ENCODE data around the gene RASSF5. TPM values are rescaled to one million over a fixed set of nuclear protein-coding genes. Genes with fewer than 3 reads are reported as not detected.

RASSF5 gene
- total and polyA plus RNA-seq, 10 of the 15 experiments (the other 5 are each of a cell fraction or from before 2014, with no cell fraction given): 14.0 to 89.6 (median 68.9) TPM

DNA sequence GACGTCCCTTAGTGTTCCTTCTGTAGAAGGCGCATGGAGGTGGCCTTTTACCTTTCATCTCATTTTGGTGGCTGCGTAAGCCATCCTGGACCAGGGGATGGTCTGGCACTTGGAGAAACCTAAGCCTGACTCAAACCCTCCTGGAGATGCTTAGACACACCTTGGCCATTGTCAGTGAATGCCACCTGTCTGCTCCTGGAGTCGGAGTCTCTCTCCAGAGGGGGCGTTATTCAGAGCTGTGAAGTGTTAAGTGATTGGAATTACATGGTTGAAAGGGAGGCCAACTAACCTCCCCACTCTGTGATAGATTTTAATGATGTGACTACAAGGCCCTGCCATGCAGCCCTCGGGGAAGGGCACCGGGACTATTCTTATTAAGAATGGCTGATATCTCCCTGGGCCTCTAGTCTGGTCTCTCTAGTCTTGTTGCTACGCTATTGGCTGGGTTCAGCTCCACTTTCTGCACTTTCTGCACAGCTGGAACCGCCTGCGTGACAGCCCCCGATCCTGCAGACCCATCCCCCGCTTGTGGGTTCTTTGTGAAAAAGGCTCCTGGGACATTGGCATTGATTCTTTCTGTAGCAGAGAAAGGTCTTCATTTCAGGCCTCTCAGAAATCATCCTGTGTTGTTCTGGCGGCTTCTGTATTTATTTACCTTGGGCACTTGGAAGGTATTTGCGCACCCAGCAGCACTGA, 4.2 kb downstream of the RASSF5 start:
- Histone ChIP-seq H3K4me3 (no peak overlapping the region), H3K79me2 (ENCODE audit: control insufficient read depth, insufficient read depth, low read length) (no peaks in the 10 kb centered on the region), H3K9me3 (replicated peaks; ENCODE audit: control insufficient read depth, insufficient read depth, low read length) (no peaks in the 10 kb centered on the region), H3K4me2 (ENCODE audit: control insufficient read depth, insufficient read depth) (no peak overlapping the region), H2AFZ (ENCODE audit: control insufficient read depth, low read depth, low read length) (no peak overlapping the region), H3K27me3 (replicated peaks in 1 of 2; ENCODE audit: control insufficient read depth in 2 of 2, insufficient read depth in 2 of 2, low read length in 1 of 2) (no peaks in the 10 kb centered on the region), H3K9ac (ENCODE audit: control insufficient read depth, insufficient read depth, low read length) (no peak overlapping the region), H3K27ac (ENCODE audit: control insufficient read depth, insufficient read depth) (no peak overlapping the region), H3K4me1 (ENCODE audit: control insufficient read depth, insufficient read depth, low read length) (peaks cover 11% of the 10 kb centered on the region; the same call in 1 of the 2 replicates), H3K36me3 (ENCODE audit: control insufficient read depth in 2 of 2, insufficient read depth in 2 of 2, low read length in 1 of 2) (no peaks in the 10 kb centered on the region), H4K20me1 (ENCODE audit: control insufficient read depth, insufficient read depth) (no peaks in the 10 kb centered on the region)
- POLR2A ChIA-PET: interaction anchor here (0.5 to 1.4 kb wide), 2 partner anchors 16 to 1433 kb away, joined by 3 to 5 read pairs; no protein-coding TSS in a partner anchor
- intact Hi-C loops (cut with micrococcal nuclease; ENCODE audit: unreplicated experiment) (no loop called here), in situ Hi-C loops (cut with MboI) (no loop called here)
- CTCF ChIA-PET: interaction anchor here (2.1 kb wide), 1 partner anchor 34 kb away, joined by 11 read pairs; no protein-coding TSS in a partner anchor
- RAD21 ChIA-PET (ENCODE audit: unreplicated experiment): interaction anchor here (0.5 to 0.9 kb wide), 2 partner anchors 8 to 72 kb away, joined by 3 read pairs; no protein-coding TSS in a partner anchor
- SMC1A ChIA-PET (ENCODE audit: uncharacterized antibody, unreplicated experiment): interaction anchor here (0.7 to 1.5 kb wide), 3 partner anchors 14 to 22 kb away, joined by 3 to 4 read pairs (median 3); no protein-coding TSS in a partner anchor
- FAIRE-seq (no peak), ATAC-seq (no peak), DNase-seq (ENCODE audit: low read depth, low spot score) (no peak)
- WGBS (ENCODE audit: insufficient coverage, insufficient replicate concordance, low lambda C conversion rate, missing lambda C conversion rate): 71% methylated on average over 14 of the region's 14 CpGs
- no TSS peak for BruUV-seq (replicated peaks)
- TF ChIP-seq SMAD5 (IDR thresholded peaks at IDR 0.05; ENCODE audit: low read depth) (no peak), POLR2A (IDR thresholded peaks at IDR 0.05; ENCODE audit: low read depth, low read length) (no peak), RBBP5 (conservative IDR thresholded peaks at IDR 0.05) (no peak), SMC3 (IDR thresholded peaks at IDR 0.05; ENCODE audit: borderline replicate concordance, low read length) (no peak), IKZF1 (conservative IDR thresholded peaks at IDR 0.05) (no peak), WRNIP1 (IDR thresholded peaks at IDR 0.05; ENCODE audit: borderline replicate concordance, low read depth, low read length) (no peak), MTA3 (IDR thresholded peaks at IDR 0.05; ENCODE audit: borderline replicate concordance, low read length) (no peak), HDGF (IDR thresholded peaks at IDR 0.05) (no peak), NR2C1 (IDR thresholded peaks at IDR 0.05) (no peak), TCF12 (IDR thresholded peaks at IDR 0.05; ENCODE audit: low read depth, low read length) (no peak)
- TF ChIP-seq, protein P1, sequence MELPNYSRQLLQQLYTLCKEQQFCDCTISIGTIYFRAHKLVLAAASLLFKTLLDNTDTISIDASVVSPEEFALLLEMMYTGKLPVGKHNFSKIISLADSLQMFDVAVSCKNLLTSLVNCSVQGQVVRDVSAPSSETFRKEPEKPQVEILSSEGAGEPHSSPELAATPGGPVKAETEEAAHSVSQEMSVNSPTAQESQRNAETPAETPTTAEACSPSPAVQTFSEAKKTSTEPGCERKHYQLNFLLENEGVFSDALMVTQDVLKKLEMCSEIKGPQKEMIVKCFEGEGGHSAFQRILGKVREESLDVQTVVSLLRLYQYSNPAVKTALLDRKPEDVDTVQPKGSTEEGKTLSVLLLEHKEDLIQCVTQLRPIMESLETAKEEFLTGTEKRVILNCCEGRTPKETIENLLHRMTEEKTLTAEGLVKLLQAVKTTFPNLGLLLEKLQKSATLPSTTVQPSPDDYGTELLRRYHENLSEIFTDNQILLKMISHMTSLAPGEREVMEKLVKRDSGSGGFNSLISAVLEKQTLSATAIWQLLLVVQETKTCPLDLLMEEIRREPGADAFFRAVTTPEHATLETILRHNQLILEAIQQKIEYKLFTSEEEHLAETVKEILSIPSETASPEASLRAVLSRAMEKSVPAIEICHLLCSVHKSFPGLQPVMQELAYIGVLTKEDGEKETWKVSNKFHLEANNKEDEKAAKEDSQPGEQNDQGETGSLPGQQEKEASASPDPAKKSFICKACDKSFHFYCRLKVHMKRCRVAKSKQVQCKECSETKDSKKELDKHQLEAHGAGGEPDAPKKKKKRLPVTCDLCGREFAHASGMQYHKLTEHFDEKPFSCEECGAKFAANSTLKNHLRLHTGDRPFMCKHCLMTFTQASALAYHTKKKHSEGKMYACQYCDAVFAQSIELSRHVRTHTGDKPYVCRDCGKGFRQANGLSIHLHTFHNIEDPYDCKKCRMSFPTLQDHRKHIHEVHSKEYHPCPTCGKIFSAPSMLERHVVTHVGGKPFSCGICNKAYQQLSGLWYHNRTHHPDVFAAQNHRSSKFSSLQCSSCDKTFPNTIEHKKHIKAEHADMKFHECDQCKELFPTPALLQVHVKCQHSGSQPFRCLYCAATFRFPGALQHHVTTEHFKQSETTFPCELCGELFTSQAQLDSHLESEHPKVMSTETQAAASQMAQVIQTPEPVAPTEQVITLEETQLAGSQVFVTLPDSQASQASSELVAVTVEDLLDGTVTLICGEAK (IDR thresholded peaks at IDR 0.05; ENCODE audit: borderline replicate concordance): no peak
- TF ChIP-seq, protein P2, sequence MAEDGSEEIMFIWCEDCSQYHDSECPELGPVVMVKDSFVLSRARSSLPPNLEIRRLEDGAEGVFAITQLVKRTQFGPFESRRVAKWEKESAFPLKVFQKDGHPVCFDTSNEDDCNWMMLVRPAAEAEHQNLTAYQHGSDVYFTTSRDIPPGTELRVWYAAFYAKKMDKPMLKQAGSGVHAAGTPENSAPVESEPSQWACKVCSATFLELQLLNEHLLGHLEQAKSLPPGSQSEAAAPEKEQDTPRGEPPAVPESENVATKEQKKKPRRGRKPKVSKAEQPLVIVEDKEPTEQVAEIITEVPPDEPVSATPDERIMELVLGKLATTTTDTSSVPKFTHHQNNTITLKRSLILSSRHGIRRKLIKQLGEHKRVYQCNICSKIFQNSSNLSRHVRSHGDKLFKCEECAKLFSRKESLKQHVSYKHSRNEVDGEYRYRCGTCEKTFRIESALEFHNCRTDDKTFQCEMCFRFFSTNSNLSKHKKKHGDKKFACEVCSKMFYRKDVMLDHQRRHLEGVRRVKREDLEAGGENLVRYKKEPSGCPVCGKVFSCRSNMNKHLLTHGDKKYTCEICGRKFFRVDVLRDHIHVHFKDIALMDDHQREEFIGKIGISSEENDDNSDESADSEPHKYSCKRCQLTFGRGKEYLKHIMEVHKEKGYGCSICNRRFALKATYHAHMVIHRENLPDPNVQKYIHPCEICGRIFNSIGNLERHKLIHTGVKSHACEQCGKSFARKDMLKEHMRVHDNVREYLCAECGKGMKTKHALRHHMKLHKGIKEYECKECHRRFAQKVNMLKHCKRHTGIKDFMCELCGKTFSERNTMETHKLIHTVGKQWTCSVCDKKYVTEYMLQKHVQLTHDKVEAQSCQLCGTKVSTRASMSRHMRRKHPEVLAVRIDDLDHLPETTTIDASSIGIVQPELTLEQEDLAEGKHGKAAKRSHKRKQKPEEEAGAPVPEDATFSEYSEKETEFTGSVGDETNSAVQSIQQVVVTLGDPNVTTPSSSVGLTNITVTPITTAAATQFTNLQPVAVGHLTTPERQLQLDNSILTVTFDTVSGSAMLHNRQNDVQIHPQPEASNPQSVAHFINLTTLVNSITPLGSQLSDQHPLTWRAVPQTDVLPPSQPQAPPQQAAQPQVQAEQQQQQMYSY (CRISPR knock-in tag; IDR thresholded peaks at IDR 0.05): no peak
